HepG2 (cell line): Measurements from ENCODE around the gene TFAP2C. TPM values are rescaled to one million over a fixed set of nuclear protein-coding genes. Genes with fewer than 3 reads are reported as not detected.

Experiments
- ATAC-seq: fragments of 200-7000 bp; cut with Tn5 transposase; 3 replicates; pipeline ENCODE4 v1.9.1; 2020; ENCODE audit warnings: mild to moderate bottlenecking, moderate library complexity
- BruUV-seq: library from RNA; stranded (reverse); fragments of 400-500 nt; replicated peaks from 2 replicates; lab custom pipeline; 2021; lab: Mats Ljungman, UMichigan
- CTCF ChIA-PET: fragments of 300-600 bp; formaldehyde crosslinking; extraction: SDS; loops from one replicate; lab custom pipeline; 2021; ENCODE audit warnings: low total read pairs, inconsistent platforms, low intra/inter-chr PET ratio; lab: Yijun Ruan, JAX
- POLR2A ChIA-PET: fragments of 350-600 bp; sonication (Branson Sonifier 250); formaldehyde crosslinking; loops from one replicate; lab custom pipeline; 2020; ENCODE audit warnings: antibody characterized with exemption, inconsistent platforms; lab: Yijun Ruan, JAX
- DNase-seq: peaks from one replicate; pipeline ENCODE4 v3.0.0-alpha.2; 2015; ENCODE audit warnings: low spot score
- FAIRE-seq: peaks from 3 replicates; lab custom pipeline; 2011; peaks lifted over from hg19 to GRCh38; lab: Jason Lieb, UNC
- H2AFZ ChIP-seq: one replicate; pipeline ENCODE4 v1.6.1; 2011; ENCODE audit warnings: low read length, inconsistent platforms
- H3K27ac ChIP-seq: fragments of 300-600 bp; 3 replicates; pipeline ENCODE4 v1.8.0; 2011; ENCODE audit warnings: mixed run types, mild to moderate bottlenecking, mixed read lengths, low read length, inconsistent platforms; ENCODE audit not compliant: insufficient read depth; ENCODE audit errors: extremely low read length
- H3K27me3 ChIP-seq, 2 experiments: fragments of 200-600 bp in 1 of 2; 2 replicates in 1 of 2; 3 replicates in 1 of 2; pipeline versions ENCODE4 v1.6.0 to v1.8.0; 2011; ENCODE audit warnings: low read length in 2 of 2, mild to moderate bottlenecking in 2 of 2, moderate library complexity in 2 of 2, inconsistent platforms in 1 of 2; ENCODE audit not compliant: insufficient read depth in 2 of 2, control insufficient read depth in 1 of 2
- H3K36me3 ChIP-seq, 2 experiments: fragments of 200-600 bp in 1 of 2; replicated peaks in 1 of 2; 2 replicates in 1 of 2; 3 replicates in 1 of 2; pipeline versions ENCODE4 v1.5.1 to v1.8.0; 2011; ENCODE audit warnings: low read length in 2 of 2, inconsistent platforms in 1 of 2; ENCODE audit not compliant: insufficient read depth in 2 of 2, control insufficient read depth in 1 of 2
- H3K4me1 ChIP-seq: 2 replicates; pipeline ENCODE4 v1.5.1; 2012; ENCODE audit warnings: low read length, inconsistent platforms; ENCODE audit not compliant: insufficient read depth
- H3K4me2 ChIP-seq: 2 replicates; pipeline ENCODE4 v1.6.0; 2011; ENCODE audit warnings: low read depth, low read length, inconsistent platforms
- H3K4me3 ChIP-seq, 3 experiments: fragments of 200-600 bp in 1 of 3; sonication (generic), shearing (Covaris generic) in 1 of 3; replicated peaks in 1 of 3; 2 replicates each; pipeline ENCODE4 v1.5.1; 2011 to 2016; ENCODE audit warnings: low read length in 3 of 3, inconsistent platforms in 2 of 3, low read depth in 2 of 3, mild to moderate bottlenecking in 2 of 3, control low read depth in 1 of 3, mixed read lengths in 1 of 3; ENCODE audit not compliant: insufficient read depth in 1 of 3
- H3K79me2 ChIP-seq: one replicate; pipeline ENCODE4 v1.6.1; 2011; ENCODE audit warnings: low read length, inconsistent platforms; ENCODE audit not compliant: insufficient read depth
- H3K9ac ChIP-seq: 2 replicates; pipeline ENCODE4 v1.6.0; 2011; ENCODE audit warnings: mild to moderate bottlenecking, low read depth, low read length, inconsistent platforms; ENCODE audit not compliant: insufficient read depth
- H3K9me3 ChIP-seq: 2 replicates; pipeline ENCODE4 v1.5.1; 2012; ENCODE audit warnings: mild to moderate bottlenecking, low read length
- H4K20me1 ChIP-seq: 2 replicates; pipeline ENCODE4 v1.6.0; 2011; ENCODE audit warnings: inconsistent platforms, mild to moderate bottlenecking, low read length, moderate library complexity; ENCODE audit not compliant: insufficient read depth
- ASH2L ChIP-seq: fragments of 300-600, 200-600 bp; sonication (generic); IDR thresholded peaks from 2 replicates; pipeline ENCODE4 v1.7.0; 2017; ENCODE audit warnings: low read depth, mild to moderate bottlenecking, moderate library complexity, mixed read lengths, low read length; ENCODE audit not compliant: insufficient read length
- ATM ChIP-seq: fragments of 450-650 bp; IDR thresholded peaks from 2 replicates; pipeline ENCODE4 v1.7.1; 2017; ENCODE audit warnings: mild to moderate bottlenecking, borderline replicate concordance
- CENPT ChIP-seq: sonication (generic); formaldehyde crosslinking; IDR thresholded peaks from 2 replicates; pipeline ENCODE4 v1.8.0; 2022; ENCODE audit warnings: low read depth, mild to moderate bottlenecking, moderate library complexity, missing genetic modification reagents
- JARID2 ChIP-seq: sonication (generic); formaldehyde crosslinking; IDR thresholded peaks from 2 replicates; pipeline ENCODE4 v1.8.1; 2023; ENCODE audit warnings: missing genetic modification reagents, inconsistent platforms; ENCODE audit not compliant: insufficient replicate concordance
- PCBP1 ChIP-seq: fragments of 200-400 bp; formaldehyde crosslinking; IDR thresholded peaks from 2 replicates; pipeline ENCODE4 v1.6.1; 2017; ENCODE audit warnings: mild to moderate bottlenecking, low read depth, low read length, borderline replicate concordance
- ZFX ChIP-seq: sonication (generic); formaldehyde crosslinking; IDR thresholded peaks from 2 replicates; pipeline ENCODE4 v1.4.0; 2020; ENCODE audit warnings: mild to moderate bottlenecking, low read depth, missing genetic modification reagents, moderate library complexity
- whole genome bisulfite sequencing: methylation state at CpG from one replicate; pipeline ENCODE4 v1.1.6; 2017; ENCODE audit warnings: low lambda C conversion rate; 5-methylcytosine and 5-hydroxymethylcytosine counted together
- in situ Hi-C: cut with HindIII; loops from 2 replicates; pipeline ENCODE4 v1.10.0; 2017; ENCODE audit warnings: low pct_unique_long_range_greater_than_20kb; ENCODE audit not compliant: extremely low pct_ligation_motif_present
- intact Hi-C: fragments of 100-400 bp; cut with micrococcal nuclease; formaldehyde crosslinking; loops from one replicate; pipeline ENCODE4 v1.10.0; 2022; ENCODE audit not compliant: unreplicated experiment
- polyA plus RNA-seq, 8 experiments: library from polyadenylated mRNA; depleted of rRNA in 3 of 8; stranded (reverse) in 7 of 8; unstranded in 1 of 8; fragments of >200 nt; fragmentation: Illumina TruSeq in 4 of 8; extraction: Trizol in 4 of 8; gene quantifications; 2 replicates each; pipeline versions ENCODE4 v1.2.1 to v1.2.3, GENCODE V29; 2011 to 2016; ENCODE audit warnings: low read depth in 4 of 8, missing spikeins in 1 of 8, mixed read lengths in 1 of 8; ENCODE audit not compliant: insufficient read depth in 1 of 8
- total RNA-seq, 5 experiments: library from RNA; depleted of rRNA; stranded (reverse); fragments of >200 nt; fragmentation: Illumina TruSeq; extraction: Trizol; gene quantifications; 2 replicates each; pipeline ENCODE4 v1.2.3, GENCODE V29; 2016; ENCODE audit warnings: low read depth in 1 of 5

Gene TFAP2C
- total and polyA plus RNA-seq, 2 of the 13 experiments (the other 11 are each of a cell fraction or from before 2014, with no cell fraction given), result not detected

DNA sequence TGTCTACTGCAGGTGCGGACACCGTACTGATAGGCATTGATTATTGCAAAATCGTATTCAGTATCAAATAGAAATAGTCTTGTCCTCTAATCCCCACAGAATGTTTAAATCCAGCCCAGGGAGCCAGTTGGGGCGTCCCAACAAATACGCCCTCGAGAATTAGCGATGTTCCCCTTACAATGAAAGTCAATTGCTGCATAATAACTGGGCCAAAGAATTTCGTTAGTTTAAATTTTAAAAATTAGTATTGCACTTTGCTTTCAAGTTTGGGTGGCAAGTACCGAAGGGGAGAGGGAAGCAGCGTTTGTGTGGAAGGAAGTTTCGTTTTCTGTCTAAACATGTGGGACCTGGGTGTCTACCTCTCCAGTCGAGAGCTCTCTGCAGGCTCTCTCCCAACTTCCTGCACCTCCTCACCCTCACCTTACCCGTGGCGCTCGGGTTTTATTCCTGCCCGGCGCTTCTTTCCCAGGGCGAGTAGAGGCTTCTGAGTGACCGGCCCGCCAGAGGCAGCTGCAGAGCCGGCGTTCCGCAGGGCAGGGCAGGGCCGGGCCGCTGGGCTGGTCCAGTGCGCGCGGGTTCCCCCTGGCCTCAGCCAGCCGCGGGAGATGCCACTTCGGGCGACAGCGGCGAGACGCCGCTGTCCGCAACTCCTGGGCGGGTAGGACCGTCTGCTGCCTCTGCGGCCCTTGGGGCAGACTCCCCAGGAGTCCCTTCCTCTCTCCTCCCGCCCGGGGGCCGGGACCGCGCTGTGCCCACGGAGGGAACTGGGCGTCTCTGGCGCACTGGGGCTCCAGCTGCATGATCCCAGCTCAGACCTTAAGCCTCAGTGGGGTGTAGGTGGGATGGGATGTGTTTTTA is 862 bp upstream of the TFAP2C start (continued):
- TF ChIP-seq PCBP1 (no peak), ATM (no peak)

- in situ Hi-C loops (no loop called here), intact Hi-C loops (loop anchor here (5.0 kb wide), 1 partner anchor 1822 kb away; no protein-coding TSS in a partner anchor)
- no peak overlapping the region for H3K4me2 ChIP-seq
- no peak for DNase-seq
- no peak overlapping the region for H3K4me3 ChIP-seq
- no TSS peak for BruUV-seq
- H3K9ac ChIP-seq, result no peak overlapping the region
- no peaks in the 10 kb centered on the region for H3K9me3 ChIP-seq
- H3K4me1 ChIP-seq, result no peaks in the 10 kb centered on the region
- 41% methylated on average over 39 of the region's 39 CpGs for WGBS
- TF ChIP-seq CENPT (no peak), ASH2L (no peak), JARID2 (CRISPR knock-in tag) (no peak), ZFX (no peak)
- no peak for FAIRE-seq
- peaks cover 4% of the 10 kb centered on the region; the same call in 1 of the 2 replicates for H4K20me1 ChIP-seq
- no peak overlapping the region for H3K27ac ChIP-seq
- no peak overlapping the region for H2AFZ ChIP-seq
- no peaks in the 10 kb centered on the region for H3K79me2 ChIP-seq
- no peaks in the 10 kb centered on the region for H3K36me3 ChIP-seq
- ChIA-PET CTCF (no interaction called here), POLR2A (no interaction called here)
- H3K27me3 ChIP-seq, result peaks cover 11 to 95% of the 10 kb centered on the region in 2 experiments
- no peak for ATAC-seq
Measured at GRCh38 chr20:56629464-56630085, 469 bp downstream of the TFAP2C start.
